ENCODE results near the gene ANKS3.

Gene ANKS3

GRCh38 chr16:4660454-4661007, 73.5 kb downstream of the ANKS3 start:
- H3K4me2 ChIP-seq (ENCODE audit: low read length) = no peak overlapping the region
- no peaks in the 10 kb centered on the region for H3K4me1 ChIP-seq (ENCODE audit: low read length)
- H3K9ac ChIP-seq (ENCODE audit: low read length) = no peak overlapping the region
- H3K4me3 ChIP-seq (ENCODE audit: low read length) = no peak overlapping the region
- H3K27ac ChIP-seq (ENCODE audit: low read length) = no peak overlapping the region
- peaks cover 8% of the 10 kb centered on the region for H3K36me3 ChIP-seq (replicated peaks; ENCODE audit: low read depth, low read length)
- no peaks in the 10 kb centered on the region for H4K20me1 ChIP-seq (ENCODE audit: insufficient read depth, low read length)
- H2AFZ ChIP-seq (ENCODE audit: low read depth, low read length) = no peak overlapping the region
- H3K27me3 ChIP-seq (ENCODE audit: low read depth, low read length) = no peaks in the 10 kb centered on the region
- TF ChIP-seq CTCF (IDR thresholded peaks at IDR 0.05; ENCODE audit: low read depth, low read length) (no peak), EZH2phosphoT487 (IDR thresholded peaks at IDR 0.05; ENCODE audit: low read depth) (no peak)
- no peaks in the 10 kb centered on the region for H3K9me3 ChIP-seq (ENCODE audit: insufficient read depth, low read length)
- H3K79me2 ChIP-seq (ENCODE audit: low read length) = no peaks in the 10 kb centered on the region

- no peaks in the 10 kb centered on the region for H3K27me3 ChIP-seq (ENCODE audit: low read depth, low read length)
- H3K27ac ChIP-seq (ENCODE audit: low read length) = no peak overlapping the region
- TF ChIP-seq EZH2phosphoT487 (IDR thresholded peaks at IDR 0.05; ENCODE audit: low read depth) = no peak
- no peak for TF ChIP-seq CTCF (IDR thresholded peaks at IDR 0.05; ENCODE audit: low read depth, low read length)
- no peaks in the 10 kb centered on the region for H3K4me1 ChIP-seq (ENCODE audit: low read length)
- H3K4me2 ChIP-seq (ENCODE audit: low read length) = no peak overlapping the region
- peaks cover 7% of the 10 kb centered on the region for H3K36me3 ChIP-seq (replicated peaks; ENCODE audit: low read depth, low read length)
- H4K20me1 ChIP-seq (ENCODE audit: insufficient read depth, low read length) = no peaks in the 10 kb centered on the region
- no peak overlapping the region for H3K4me3 ChIP-seq (ENCODE audit: low read length)
- H2AFZ ChIP-seq (ENCODE audit: low read depth, low read length) = no peak overlapping the region
- H3K9ac ChIP-seq (ENCODE audit: low read length) = no peak overlapping the region
- no peaks in the 10 kb centered on the region for H3K79me2 ChIP-seq (ENCODE audit: low read length)
- H3K9me3 ChIP-seq (ENCODE audit: insufficient read depth, low read length) = no peaks in the 10 kb centered on the region
Measured at GRCh38 chr16:4659363-4660353, 74.4 kb downstream of the ANKS3 start.

GRCh38 chr16:4656695-4657686, 77.1 kb downstream of the ANKS3 start:
- no peaks in the 10 kb centered on the region for H3K79me2 ChIP-seq (ENCODE audit: low read length)
- no peaks in the 10 kb centered on the region for H4K20me1 ChIP-seq (ENCODE audit: insufficient read depth, low read length)
- H3K27ac ChIP-seq (ENCODE audit: low read length) = no peak overlapping the region
- H3K27me3 ChIP-seq (ENCODE audit: low read depth, low read length) = no peaks in the 10 kb centered on the region
- H3K4me3 ChIP-seq (ENCODE audit: low read length) = no peak overlapping the region
- H3K9me3 ChIP-seq (ENCODE audit: insufficient read depth, low read length) = no peaks in the 10 kb centered on the region
- H3K9ac ChIP-seq (ENCODE audit: low read length) = no peak overlapping the region
- peaks cover 7% of the 10 kb centered on the region for H3K36me3 ChIP-seq (replicated peaks; ENCODE audit: low read depth, low read length)
- H3K4me1 ChIP-seq (ENCODE audit: low read length) = peaks cover 6% of the 10 kb centered on the region
- no peak overlapping the region for H3K4me2 ChIP-seq (ENCODE audit: low read length)
- no peak overlapping the region for H2AFZ ChIP-seq (ENCODE audit: low read depth, low read length)
- no peak for TF ChIP-seq CTCF (IDR thresholded peaks at IDR 0.05; ENCODE audit: low read depth, low read length)
- TF ChIP-seq EZH2phosphoT487 (IDR thresholded peaks at IDR 0.05; ENCODE audit: low read depth) = no peak

Measured in OCI-LY3 (cell line).